Astrocyte (in vitro differentiated cells and primary cell): ENCODE results near the gene YTHDC1. TPM values are rescaled to one million over a fixed set of nuclear protein-coding genes. Genes with fewer than 3 reads are reported as not detected.

Experiments
- DNase-seq: peaks from one replicate; pipeline ENCODE4 v3.0.0-alpha.2; 2010; ENCODE audit warnings: low read depth
- FAIRE-seq: peaks from 2 replicates; lab custom pipeline; 2011; peaks lifted over from hg19 to GRCh38; lab: Jason Lieb, UNC
- H2AFZ ChIP-seq: 2 replicates; pipeline ENCODE4 v1.6.0; 2012; ENCODE audit warnings: low read depth, low read length, inconsistent platforms
- H3K27ac ChIP-seq: 2 replicates; pipeline ENCODE4 v1.5.1; 2011; ENCODE audit warnings: low read depth, low read length, inconsistent platforms
- H3K27me3 ChIP-seq: 2 replicates; pipeline ENCODE4 v1.6.0; 2011; ENCODE audit warnings: low read length, inconsistent platforms; ENCODE audit not compliant: insufficient read depth
- H3K36me3 ChIP-seq: 2 replicates; pipeline ENCODE4 v1.5.1; 2011; ENCODE audit warnings: low read length, inconsistent platforms; ENCODE audit not compliant: insufficient read depth
- H3K4me1 ChIP-seq: 2 replicates; pipeline ENCODE4 v1.5.1; 2011; ENCODE audit warnings: low read length, inconsistent platforms; ENCODE audit not compliant: insufficient read depth
- H3K4me2 ChIP-seq: 2 replicates; pipeline ENCODE4 v1.6.0; 2012; ENCODE audit warnings: low read length, inconsistent platforms
- H3K4me3 ChIP-seq: 2 replicates; pipeline ENCODE4 v1.5.1; 2011; ENCODE audit warnings: low read depth, mild to moderate bottlenecking, low read length, inconsistent platforms; ENCODE audit not compliant: insufficient read depth
- H3K79me2 ChIP-seq: 2 replicates; pipeline ENCODE4 v1.6.0; 2012; ENCODE audit warnings: mild to moderate bottlenecking, low read length, inconsistent platforms; ENCODE audit not compliant: insufficient read depth
- H3K9ac ChIP-seq: 2 replicates; pipeline ENCODE4 v1.6.0; 2012; ENCODE audit warnings: mild to moderate bottlenecking, low read length, inconsistent platforms
- H3K9me3 ChIP-seq: 2 replicates; pipeline ENCODE4 v1.5.1; 2012; ENCODE audit warnings: low read depth, mild to moderate bottlenecking, low read length, inconsistent platforms; ENCODE audit not compliant: insufficient read depth
- H4K20me1 ChIP-seq: 2 replicates; pipeline ENCODE4 v1.6.0; 2012; ENCODE audit warnings: low read length, inconsistent platforms; ENCODE audit not compliant: insufficient read depth
- H3K27ac Mint-ChIP-seq: one replicate; pipeline ENCODE4 v1.8.0; 2021; ENCODE audit warnings: mild to moderate bottlenecking, mixed read lengths; ENCODE audit not compliant: unreplicated experiment
- H3K27me3 Mint-ChIP-seq: one replicate; pipeline ENCODE4 v1.8.0; 2021; ENCODE audit warnings: low read depth, mixed read lengths; ENCODE audit not compliant: unreplicated experiment
- H3K36me3 Mint-ChIP-seq: one replicate; pipeline ENCODE4 v1.8.0; 2021; ENCODE audit warnings: low read depth, mixed read lengths; ENCODE audit not compliant: unreplicated experiment
- H3K4me1 Mint-ChIP-seq: one replicate; pipeline ENCODE4 v1.8.0; 2021; ENCODE audit warnings: low read depth, mixed read lengths; ENCODE audit not compliant: unreplicated experiment
- H3K4me3 Mint-ChIP-seq: one replicate; pipeline ENCODE4 v1.8.0; 2021; ENCODE audit warnings: mild to moderate bottlenecking, moderate library complexity, mixed read lengths; ENCODE audit not compliant: unreplicated experiment
- H3K9me3 Mint-ChIP-seq: one replicate; pipeline ENCODE4 v1.8.0; 2021; ENCODE audit warnings: mild to moderate bottlenecking, mixed read lengths; ENCODE audit not compliant: unreplicated experiment
- CTCF ChIP-seq: IDR thresholded peaks from 2 replicates; pipeline ENCODE4 v1.5.1; 2011; ENCODE audit warnings: low read depth, mild to moderate bottlenecking, inconsistent platforms, low read length, moderate library complexity; ENCODE audit not compliant: insufficient read depth
- EZH2 ChIP-seq: IDR thresholded peaks from 2 replicates; pipeline ENCODE4 v1.6.1; 2012; ENCODE audit warnings: mild to moderate bottlenecking, low read length, inconsistent platforms; ENCODE audit not compliant: insufficient read depth
- total RNA-seq: library from RNA; stranded (reverse); gene quantifications from 2 replicates; pipeline ENCODE4 v1.2.1, GENCODE V29; 2021

The YTHDC1 gene
- total RNA-seq, 1 donor from 2014 or later, result 95.9 TPM

DNA sequence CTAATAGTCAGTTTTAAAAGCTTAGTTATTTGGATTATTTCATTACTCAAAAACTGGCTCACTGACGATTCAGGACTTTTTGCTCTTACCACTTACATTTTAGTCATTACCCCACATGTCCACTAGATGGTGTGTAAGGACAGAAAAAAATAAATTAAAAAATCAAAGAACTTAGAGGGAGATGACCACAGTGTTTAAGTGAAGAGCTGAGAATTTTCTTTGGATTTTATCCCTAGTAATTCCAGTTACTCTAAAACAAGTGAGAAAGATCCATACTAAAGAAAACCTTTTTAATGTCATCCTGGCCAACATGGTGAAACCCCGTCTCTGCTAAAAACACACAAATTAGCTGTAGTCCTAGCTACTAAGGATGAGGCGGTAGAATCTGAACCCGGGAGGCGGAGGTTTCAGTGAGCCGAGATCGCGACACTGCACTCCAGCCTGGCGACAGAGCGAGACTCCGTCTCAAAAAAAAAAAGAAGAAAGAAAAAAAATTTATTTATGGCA lies 78.0 kb downstream of the YTHDC1 start:
- no peaks in the 10 kb centered on the region for H3K27me3 ChIP-seq
- DNase-seq, result peak; percentile 65
- Mint-ChIP-seq H3K4me1 (peaks cover 40% of the 10 kb centered on the region), H3K27ac (peak overlapping the region; percentile 96), H3K9me3 (peaks cover 2% of the 10 kb centered on the region), H3K27me3 (no peaks in the 10 kb centered on the region), H3K4me3 (peak overlapping the region; percentile 78), H3K36me3 (peaks cover 2% of the 10 kb centered on the region)
- peaks cover 9% of the 10 kb centered on the region for H3K4me1 ChIP-seq
- no peak for TF ChIP-seq EZH2
- TF ChIP-seq CTCF, result peak; percentile 84
- H2AFZ ChIP-seq, result no peak overlapping the region
- H3K9me3 ChIP-seq, result no peaks in the 10 kb centered on the region
- H3K79me2 ChIP-seq, result no peaks in the 10 kb centered on the region
- peak overlapping the region; percentile 44 for H3K4me3 ChIP-seq
- peak overlapping the region; percentile 61 for H3K9ac ChIP-seq
- H3K27ac ChIP-seq, result no peak overlapping the region
- FAIRE-seq, result peak; percentile 23
- no peaks in the 10 kb centered on the region for H3K36me3 ChIP-seq
- peak overlapping the region; percentile 76 for H3K4me2 ChIP-seq
- no peaks in the 10 kb centered on the region for H4K20me1 ChIP-seq

- no peak for TF ChIP-seq EZH2
- TF ChIP-seq CTCF, result no peak
- Histone ChIP-seq H3K4me3 (no peak overlapping the region), H4K20me1 (no peaks in the 10 kb centered on the region), H3K79me2 (no peaks in the 10 kb centered on the region), H3K4me1 (peaks cover 6% of the 10 kb centered on the region), H3K9me3 (peaks cover 2% of the 10 kb centered on the region), H3K36me3 (no peaks in the 10 kb centered on the region), H3K27ac (peak overlapping the region; percentile 36), H3K9ac (peak overlapping the region; percentile 10), H2AFZ (no peak overlapping the region), H3K4me2 (peak overlapping the region; percentile 30), H3K27me3 (no peaks in the 10 kb centered on the region)
- Mint-ChIP-seq H3K27me3 (no peaks in the 10 kb centered on the region), H3K9me3 (peaks cover 2% of the 10 kb centered on the region), H3K4me3 (no peak overlapping the region), H3K36me3 (no peaks in the 10 kb centered on the region), H3K27ac (peak overlapping the region; percentile 91), H3K4me1 (peaks cover 22% of the 10 kb centered on the region)
- peak; percentile 85 for DNase-seq
- no peak for FAIRE-seq
Measured at GRCh38 chr4:68267433-68267944, 82.4 kb downstream of the YTHDC1 start.

GRCh38 chr4:68264875-68265565 lies 84.9 kb downstream of the YTHDC1 start:
- H3K27ac ChIP-seq, result no peak overlapping the region
- H3K27me3 ChIP-seq, result no peaks in the 10 kb centered on the region
- Mint-ChIP-seq H3K27me3 (no peaks in the 10 kb centered on the region), H3K36me3 (no peaks in the 10 kb centered on the region), H3K4me1 (peaks cover 16% of the 10 kb centered on the region), H3K9me3 (peaks cover 2% of the 10 kb centered on the region), H3K4me3 (no peak overlapping the region), H3K27ac (no peak overlapping the region)
- H3K36me3 ChIP-seq, result no peaks in the 10 kb centered on the region
- FAIRE-seq (no peak), DNase-seq (no peak)
- no peak overlapping the region for H3K9ac ChIP-seq
- no peak overlapping the region for H3K4me2 ChIP-seq
- peaks cover 2% of the 10 kb centered on the region for H3K9me3 ChIP-seq
- H3K4me3 ChIP-seq, result no peak overlapping the region
- peaks cover 3% of the 10 kb centered on the region for H3K4me1 ChIP-seq
- no peak overlapping the region for H2AFZ ChIP-seq
- H4K20me1 ChIP-seq, result no peaks in the 10 kb centered on the region
- no peaks in the 10 kb centered on the region for H3K79me2 ChIP-seq
- TF ChIP-seq EZH2, result no peak
- TF ChIP-seq CTCF, result no peak
